ENCODE measurements around the gene HOXB4. TPM values are rescaled to one million over a fixed set of nuclear protein-coding genes. Genes with fewer than 3 reads are reported as not detected.

Gene HOXB4
- total RNA-seq, 4 donors from 2014 or later = 0.18 to 1.8 (median 0.51) TPM

- in situ Hi-C loops (cut with MboI; ENCODE audit: low sequenced_read_pairs in 4 of 4) (no loop called here), intact Hi-C loops (cut with DNase I; ENCODE audit: low total_unique reads) (no loop called here)
- peak overlapping the region in 3 of 4 donors; percentile 57 to 78 (median 70) for H3K27ac ChIP-seq
- H3K27me3 ChIP-seq = peaks cover 25 to 35% (median 31%) of the 10 kb centered on the region in 3 donors
- peaks cover 0 to 12% of the 10 kb centered on the region in 2 donors for H3K4me1 ChIP-seq
- no peaks in the 10 kb centered on the region for H3K9me3 ChIP-seq
- no peaks in the 10 kb centered on the region for H3K36me3 ChIP-seq
- TF ChIP-seq, protein P1, sequence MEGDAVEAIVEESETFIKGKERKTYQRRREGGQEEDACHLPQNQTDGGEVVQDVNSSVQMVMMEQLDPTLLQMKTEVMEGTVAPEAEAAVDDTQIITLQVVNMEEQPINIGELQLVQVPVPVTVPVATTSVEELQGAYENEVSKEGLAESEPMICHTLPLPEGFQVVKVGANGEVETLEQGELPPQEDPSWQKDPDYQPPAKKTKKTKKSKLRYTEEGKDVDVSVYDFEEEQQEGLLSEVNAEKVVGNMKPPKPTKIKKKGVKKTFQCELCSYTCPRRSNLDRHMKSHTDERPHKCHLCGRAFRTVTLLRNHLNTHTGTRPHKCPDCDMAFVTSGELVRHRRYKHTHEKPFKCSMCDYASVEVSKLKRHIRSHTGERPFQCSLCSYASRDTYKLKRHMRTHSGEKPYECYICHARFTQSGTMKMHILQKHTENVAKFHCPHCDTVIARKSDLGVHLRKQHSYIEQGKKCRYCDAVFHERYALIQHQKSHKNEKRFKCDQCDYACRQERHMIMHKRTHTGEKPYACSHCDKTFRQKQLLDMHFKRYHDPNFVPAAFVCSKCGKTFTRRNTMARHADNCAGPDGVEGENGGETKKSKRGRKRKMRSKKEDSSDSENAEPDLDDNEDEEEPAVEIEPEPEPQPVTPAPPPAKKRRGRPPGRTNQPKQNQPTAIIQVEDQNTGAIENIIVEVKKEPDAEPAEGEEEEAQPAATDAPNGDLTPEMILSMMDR (IDR thresholded peaks at IDR 0.05 in 4 of 5, conservative IDR thresholded peaks at IDR 0.05 in 1 of 5) = no peak
- TF ChIP-seq POLR2A (IDR thresholded peaks at IDR 0.05) = no peak
- H3K4me3 ChIP-seq = peak overlapping the region in 2 of 4 donors; percentile 26 to 35
- ATAC-seq (no peak), DNase-seq (no peak)
These were observed 8.4 kb downstream of the HOXB4 start for GRCh38 chr17:48569674-48570324.

DNA sequence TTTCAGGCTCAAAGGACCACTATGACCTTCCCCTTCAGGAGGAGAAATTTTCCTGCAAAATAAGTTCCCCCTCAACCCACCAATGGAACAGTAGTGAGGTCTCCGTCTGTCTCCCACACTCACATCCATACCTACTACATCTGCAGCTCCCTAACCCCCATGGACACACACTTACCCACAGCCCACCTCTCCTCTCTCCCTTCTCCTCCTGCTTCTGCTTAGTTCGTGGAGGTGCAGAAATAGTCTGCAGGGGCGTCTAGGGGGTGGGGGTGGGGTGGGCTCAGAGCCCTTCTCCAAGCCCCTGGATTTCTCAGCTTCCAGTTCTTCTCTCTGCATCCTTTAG, 8.9 kb downstream of the HOXB4 start:
- Histone ChIP-seq H3K36me3 (no peaks in the 10 kb centered on the region), H3K4me3 (peak overlapping the region in 3 of 4 donors; percentile 16 to 28 (median 22)), H3K9me3 (no peaks in the 10 kb centered on the region), H3K27ac (peak overlapping the region in 3 of 4 donors; percentile 57 to 78 (median 70)), H3K4me1 (peaks cover 0 to 12% of the 10 kb centered on the region in 2 donors), H3K27me3 (peaks cover 25 to 36% (median 32%) of the 10 kb centered on the region in 3 donors)
- in situ Hi-C loops (cut with MboI; ENCODE audit: low sequenced_read_pairs in 4 of 4) (no loop called here), intact Hi-C loops (cut with DNase I; ENCODE audit: low total_unique reads) (no loop called here)
- DNase-seq (no peak), ATAC-seq (no peak)
- TF ChIP-seq, protein P1 (IDR thresholded peaks at IDR 0.05 in 4 of 5, conservative IDR thresholded peaks at IDR 0.05 in 1 of 5) = no peak
- TF ChIP-seq POLR2A (IDR thresholded peaks at IDR 0.05) = no peak

- peaks cover 25 to 35% (median 29%) of the 10 kb centered on the region in 3 donors for H3K27me3 ChIP-seq
These were observed 9.5 kb downstream of the HOXB4 start for GRCh38 chr17:48568499-48569239.

DNA sequence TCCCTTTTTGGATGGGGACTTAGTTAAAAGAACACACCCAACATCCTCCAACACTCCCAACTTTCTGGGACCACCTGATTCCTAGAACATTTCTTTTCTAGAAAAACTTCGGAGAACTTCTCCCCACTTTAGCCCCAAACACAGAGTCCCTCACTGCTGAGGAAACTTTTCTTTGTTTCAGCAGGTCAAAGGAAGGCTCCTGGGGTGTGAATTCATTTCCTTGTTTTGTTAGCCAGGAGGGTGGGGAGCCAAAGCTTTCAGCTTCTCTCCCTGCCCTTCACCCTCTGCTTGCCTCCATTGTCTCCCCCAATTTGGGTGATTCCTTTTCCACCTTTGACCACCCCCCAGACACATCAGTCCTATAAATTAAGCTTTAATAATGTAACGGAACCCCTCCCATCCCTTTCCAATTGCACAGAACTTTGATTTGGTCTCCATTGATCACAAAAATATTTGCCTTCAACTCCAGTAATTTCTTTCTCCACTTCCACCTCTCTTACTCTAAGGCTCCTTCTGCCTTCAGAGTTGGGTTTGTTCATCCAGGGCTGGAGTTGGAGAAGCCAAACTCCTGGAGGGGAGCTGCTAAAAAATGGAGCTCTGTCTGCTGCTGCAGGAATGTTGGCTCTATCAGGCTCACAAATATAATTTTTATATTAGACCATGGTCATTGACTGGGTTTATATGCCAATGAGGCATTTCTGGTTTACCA, 10.3 kb downstream of the HOXB4 start:
- peak overlapping the region in 2 of 4 donors; percentile 22 to 37 for H3K4me3 ChIP-seq
- H3K4me1 ChIP-seq = peaks cover 0 to 12% of the 10 kb centered on the region in 2 donors
- DNase-seq = no peak
- intact Hi-C loops (cut with DNase I; ENCODE audit: low total_unique reads) = no loop called here
- no peaks in the 10 kb centered on the region for H3K36me3 ChIP-seq
- H3K27me3 ChIP-seq = peaks cover 21 to 32% (median 29%) of the 10 kb centered on the region in 3 donors
- in situ Hi-C loops (cut with MboI; ENCODE audit: low sequenced_read_pairs in 4 of 4) = no loop called here
- ATAC-seq = no peak
- no peaks in the 10 kb centered on the region for H3K9me3 ChIP-seq
- H3K27ac ChIP-seq = peak overlapping the region in 3 of 4 donors; percentile 56 to 78 (median 57)
- TF ChIP-seq, protein P1 (IDR thresholded peaks at IDR 0.05 in 4 of 5, conservative IDR thresholded peaks at IDR 0.05 in 1 of 5) = no peak
- TF ChIP-seq POLR2A (IDR thresholded peaks at IDR 0.05) = no peak

More at GRCh38 chr17:48568499-48569239, 9.5 kb downstream of the HOXB4 start:
- DNase-seq (no peak), ATAC-seq (no peak)
- Histone ChIP-seq H3K4me1 (peaks cover 0 to 12% of the 10 kb centered on the region in 2 donors), H3K36me3 (no peaks in the 10 kb centered on the region), H3K9me3 (no peaks in the 10 kb centered on the region), H3K27ac (peak overlapping the region in 3 of 4 donors; percentile 57 to 78 (median 70)), H3K4me3 (peak overlapping the region in 3 of 4 donors; percentile 22 to 37 (median 28))
- in situ Hi-C loops (cut with MboI; ENCODE audit: low sequenced_read_pairs in 4 of 4) (no loop called here), intact Hi-C loops (cut with DNase I; ENCODE audit: low total_unique reads) (no loop called here)
- TF ChIP-seq POLR2A (IDR thresholded peaks at IDR 0.05) = no peak
- TF ChIP-seq, protein P1 (IDR thresholded peaks at IDR 0.05 in 4 of 5, conservative IDR thresholded peaks at IDR 0.05 in 1 of 5) = no peak

Data from gastrocnemius medialis (tissue), 4 donors.